ENCODE results near the gene HOXB2.

HOXB2 gene

DNA sequence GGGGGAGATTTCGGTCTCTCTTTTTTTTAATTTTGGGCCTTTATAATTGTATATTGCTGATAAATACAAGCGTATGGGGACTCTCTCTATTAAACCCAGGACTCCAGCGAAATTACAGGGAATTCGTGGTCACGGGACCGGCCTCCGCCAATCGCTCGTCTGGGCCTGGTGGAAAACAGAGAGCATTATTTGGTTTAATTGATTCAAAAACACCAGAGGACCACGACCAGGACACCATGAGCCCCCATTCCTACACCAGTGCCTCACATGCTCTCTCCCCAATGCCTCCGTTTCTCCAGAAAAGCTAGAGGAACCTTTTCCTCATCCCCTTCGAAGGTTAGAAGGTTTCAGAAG lies at the start of gene HOXB2:
Gene HOXB2 (minus strand): TSS at position 88 of the 354 bp plus-strand sequence. CDS start 198 bp downstream, outside the sequence.
- no peak for DNase-seq (ENCODE audit: low read depth)

DNA sequence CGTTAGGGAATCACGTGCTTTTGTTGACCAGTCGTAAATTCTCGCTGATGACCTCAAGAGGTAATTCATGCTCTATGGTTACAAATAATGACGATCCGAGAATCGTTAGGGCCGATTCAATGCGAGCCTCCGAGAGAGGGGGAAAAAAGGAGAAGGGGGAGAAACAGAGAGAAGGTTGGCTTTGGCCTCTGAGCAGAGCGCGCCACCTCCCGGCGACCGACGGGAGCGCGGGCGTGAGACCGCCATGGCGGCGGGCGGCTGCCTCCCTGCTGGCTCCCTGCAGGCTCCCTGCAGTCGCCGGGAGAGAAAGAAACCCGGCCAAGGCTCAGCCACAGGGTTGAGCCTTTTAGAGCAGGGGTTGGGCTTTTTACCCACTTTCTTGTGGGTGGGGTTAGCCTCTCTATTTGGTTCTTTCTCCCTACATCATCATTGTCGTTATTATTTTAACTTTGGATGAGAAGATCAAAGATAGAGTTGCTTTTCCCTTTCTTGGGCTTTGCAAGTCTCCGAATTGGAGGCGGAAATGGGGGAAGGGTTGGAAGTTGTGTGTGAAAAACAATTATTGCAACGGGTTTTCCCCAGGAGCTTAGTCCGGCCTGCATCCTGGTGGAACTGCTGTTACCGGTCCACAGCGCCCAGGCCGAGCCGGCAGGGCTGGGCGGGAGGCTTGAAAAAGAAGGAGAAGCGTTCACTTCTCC lies 49.1 kb upstream of the HOXB2 start:
- DNase-seq (ENCODE audit: low read depth): peak; percentile 73

DNA sequence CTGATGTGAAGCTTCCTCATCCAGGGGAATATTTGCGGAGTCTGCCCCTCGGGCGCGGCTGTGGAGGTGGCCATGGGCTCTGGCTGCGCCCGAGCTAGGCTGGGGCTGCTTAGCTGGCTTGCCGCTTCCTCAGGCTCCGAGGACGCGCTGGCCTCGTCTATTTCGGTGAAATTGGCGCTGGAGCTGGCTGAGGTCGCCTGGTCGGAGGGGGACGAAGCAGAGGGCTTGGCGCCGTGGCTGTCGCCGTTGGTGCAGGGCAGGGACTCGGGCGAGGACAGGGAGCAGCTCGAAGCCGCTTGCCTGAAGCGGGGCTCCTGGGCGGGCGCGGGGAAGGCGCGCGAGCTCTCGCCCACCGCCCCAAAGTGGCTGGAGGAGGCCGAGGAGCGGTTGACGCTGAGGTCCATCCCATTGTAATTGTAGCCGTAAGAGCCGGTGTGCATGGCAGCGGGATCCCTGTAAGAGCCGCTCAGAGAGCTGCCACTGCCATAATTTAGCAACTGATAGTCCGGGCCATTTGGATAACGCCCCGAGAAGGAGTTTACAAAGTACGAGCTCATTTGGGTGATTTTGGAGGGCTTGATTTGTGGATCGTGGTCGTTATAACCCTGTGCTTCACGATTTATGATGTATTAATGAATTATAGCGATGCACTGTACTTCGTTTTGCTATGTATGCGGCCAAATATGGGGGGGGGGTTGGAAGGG lies 48.4 kb upstream of the HOXB2 start, which contains the start of gene HOXB5:
Gene HOXB5 (minus strand): TSS at position 654 of the 704 bp plus-strand sequence. CDS start 97 bp downstream, at position 557.
- no peak for DNase-seq (ENCODE audit: low read depth)

DNA sequence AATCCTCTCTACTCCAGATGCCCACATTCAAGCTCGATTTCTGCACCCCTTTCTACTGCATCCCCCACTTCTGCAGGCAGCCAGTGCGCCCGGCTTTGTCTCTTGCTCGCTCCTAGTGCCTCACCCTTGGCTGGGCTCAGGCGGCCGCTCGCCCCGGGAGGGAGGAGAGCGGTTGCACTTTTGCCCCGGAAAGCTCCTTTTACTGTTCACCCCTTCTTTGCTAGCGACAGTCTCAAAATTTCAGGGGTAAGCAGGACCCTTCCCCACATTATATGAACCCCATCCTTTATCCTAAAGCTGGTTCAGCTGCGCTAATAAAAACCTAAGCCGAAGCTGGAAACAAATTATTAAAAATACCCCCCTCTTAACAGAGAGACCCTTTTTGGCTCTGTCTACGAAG lies 47.7 kb upstream of the HOXB2 start:
- no peak for DNase-seq (ENCODE audit: low read depth)

DNA sequence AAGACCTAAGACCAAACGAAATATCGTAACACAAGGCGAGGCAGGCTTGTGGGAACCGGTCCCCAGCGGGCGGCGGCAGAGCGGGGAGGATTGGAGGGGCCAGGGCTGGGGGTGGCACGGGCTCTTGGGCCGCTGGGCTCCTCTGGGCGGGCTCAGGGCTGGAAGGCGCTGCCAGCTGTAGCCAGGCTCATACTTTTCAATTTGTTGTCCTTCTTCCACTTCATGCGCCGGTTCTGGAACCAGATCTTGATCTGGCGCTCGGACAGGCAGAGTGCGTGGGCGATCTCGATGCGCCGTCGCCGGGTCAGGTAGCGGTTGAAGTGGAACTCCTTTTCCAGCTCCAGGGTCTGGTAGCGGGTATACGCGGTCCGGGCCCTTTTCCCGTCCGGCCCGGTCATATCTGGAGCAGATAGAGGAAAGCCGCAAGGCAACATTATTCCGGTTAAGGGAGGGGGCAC lies 47.2 kb upstream of the HOXB2 start:
- no peak for DNase-seq (ENCODE audit: low read depth)

DNA sequence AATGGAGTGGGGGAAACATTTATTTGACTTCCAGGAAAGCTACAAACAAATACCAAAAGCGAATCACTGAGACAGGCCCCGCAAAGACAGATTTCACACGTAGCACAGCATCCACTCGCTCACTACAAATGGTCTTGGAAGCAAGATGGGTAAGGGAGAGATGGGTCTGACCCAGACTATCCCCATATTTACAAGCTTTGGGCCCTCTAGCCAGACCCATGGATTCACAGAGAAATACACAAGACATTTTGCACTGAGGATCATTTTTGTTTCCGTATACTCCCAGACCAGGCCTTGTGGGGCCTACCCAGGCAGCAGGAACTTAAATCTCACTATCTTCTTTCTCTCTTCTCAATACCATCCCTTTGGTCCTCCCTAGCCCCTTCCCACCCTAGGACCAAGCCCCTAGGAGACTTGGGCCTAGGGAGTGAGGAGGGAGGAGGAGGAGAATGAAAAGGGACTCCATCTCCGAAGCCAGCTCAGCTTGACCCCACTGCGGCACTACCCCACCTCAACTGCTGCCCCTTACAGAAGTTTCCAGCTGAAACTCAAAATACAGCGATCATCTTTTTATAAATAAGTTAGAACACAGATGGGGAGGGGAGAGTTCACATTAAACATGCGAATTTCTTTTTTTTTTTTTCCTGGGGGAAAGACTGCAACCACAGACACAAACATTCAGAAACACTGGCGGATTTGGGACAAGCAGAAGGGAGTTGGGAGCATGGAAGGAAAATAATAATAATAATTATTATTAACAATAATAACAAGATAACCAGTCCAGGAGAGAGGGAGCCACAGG lies 46.5 kb upstream of the HOXB2 start:
- DNase-seq (ENCODE audit: low read depth): no peak

DNA sequence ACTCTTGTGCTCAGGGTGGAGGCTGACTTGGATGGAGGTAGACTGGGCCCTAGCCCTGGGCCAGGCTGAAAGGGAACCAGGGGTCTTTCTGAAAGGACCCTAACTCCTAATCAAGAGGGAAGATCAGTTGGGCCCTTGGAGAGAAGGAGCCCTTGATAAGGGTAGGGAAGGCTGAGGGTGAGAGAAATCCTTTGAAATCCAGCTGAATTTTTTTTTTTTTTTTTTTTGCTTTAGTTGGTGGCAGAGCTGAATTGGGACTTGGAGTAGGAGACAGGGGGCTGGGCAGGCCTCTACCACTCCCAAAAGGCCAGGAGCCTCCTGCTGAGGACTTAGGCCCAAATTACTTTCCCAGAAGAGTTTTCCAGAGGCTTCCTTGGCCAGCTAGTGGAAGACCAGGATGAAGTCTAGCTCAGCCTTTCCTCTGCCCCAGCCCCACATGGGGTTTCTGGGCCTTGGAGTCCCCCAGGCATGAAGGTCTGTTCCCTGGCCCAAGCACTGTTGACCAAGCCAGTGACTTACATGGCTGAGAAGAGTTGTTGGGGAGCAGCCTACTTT lies 45.8 kb upstream of the HOXB2 start:
- DNase-seq (ENCODE audit: low read depth): no peak

DNA sequence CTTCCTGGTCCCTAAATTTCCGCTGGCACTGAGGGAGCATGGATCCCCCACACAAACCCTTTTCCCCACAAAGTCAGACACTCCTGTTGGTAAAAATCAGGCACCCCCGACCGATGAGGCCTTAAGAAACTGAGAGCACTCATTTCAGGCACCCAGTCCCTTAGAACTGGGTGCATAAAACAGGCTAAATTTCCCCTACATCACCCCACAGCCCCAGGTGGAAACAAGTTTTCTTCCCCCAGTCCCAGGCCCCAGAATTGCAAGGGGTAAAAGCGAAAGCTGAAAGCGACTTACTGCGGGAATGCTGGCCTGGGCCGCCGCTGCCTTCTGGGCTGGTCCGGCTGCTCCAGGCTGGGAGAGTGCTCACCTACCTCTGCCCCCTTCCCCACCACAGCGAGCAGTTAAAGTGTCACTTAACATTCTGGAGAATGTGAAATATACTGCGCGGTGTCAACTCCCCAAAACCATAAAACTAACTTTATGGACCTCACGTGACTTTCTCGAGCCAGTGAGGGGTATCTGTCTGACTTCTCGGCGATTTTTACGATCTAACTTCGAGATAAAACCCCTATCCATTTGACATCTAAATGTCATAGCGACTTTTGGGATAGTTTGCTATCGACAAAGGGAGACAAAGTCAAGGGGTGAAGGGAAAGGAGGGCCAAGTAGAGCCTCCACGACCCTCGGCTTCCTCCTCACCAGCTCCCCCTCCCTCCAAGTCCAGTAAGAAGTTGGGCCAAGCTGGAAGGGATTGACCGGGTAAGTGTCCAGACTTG lies 45.1 kb upstream of the HOXB2 start, which contains the start of gene HOXB3:
Gene HOXB3 (minus strand): TSS at position 411 of the 776 bp plus-strand sequence. CDS start 37,767 bp downstream, outside the sequence.
- DNase-seq (ENCODE audit: low read depth): no peak

DNA sequence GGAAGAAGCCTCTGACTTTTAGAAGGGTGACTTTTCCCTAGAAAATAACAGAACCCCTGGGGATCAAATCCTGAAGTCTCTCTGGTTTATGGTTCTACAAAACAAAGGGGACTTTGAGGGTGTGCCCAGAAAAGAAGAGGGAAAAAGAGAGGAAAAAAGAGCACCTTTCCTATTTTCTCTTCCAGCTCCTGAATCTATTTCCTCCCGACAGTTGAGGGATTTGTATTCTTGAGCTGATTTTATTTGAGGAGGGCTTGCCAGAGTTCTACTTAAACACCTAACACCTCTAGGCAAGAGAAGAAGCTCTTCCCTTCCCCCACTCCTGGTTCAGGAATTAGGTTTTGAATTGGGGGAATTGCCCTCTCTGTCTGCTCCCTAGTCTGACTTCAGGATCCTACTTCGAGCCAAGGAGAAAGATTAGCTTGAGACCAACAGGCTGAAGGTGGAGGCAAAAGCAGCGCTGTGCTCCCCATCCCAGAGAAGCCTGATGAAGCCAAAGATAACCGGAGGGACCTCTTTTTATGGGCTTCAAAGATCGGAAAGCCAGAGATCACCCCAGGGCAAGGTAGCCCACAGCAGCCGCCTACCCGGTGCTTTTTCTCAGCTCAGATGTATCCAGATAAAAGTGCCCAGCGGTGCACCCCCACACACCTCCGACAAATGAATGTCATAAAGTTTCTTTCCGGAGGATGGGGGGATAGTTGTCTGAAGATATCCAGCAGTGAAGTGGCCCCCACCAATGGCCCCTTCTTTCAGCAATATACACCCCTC lies 44.3 kb upstream of the HOXB2 start:
- no peak for DNase-seq (ENCODE audit: low read depth)

DNA sequence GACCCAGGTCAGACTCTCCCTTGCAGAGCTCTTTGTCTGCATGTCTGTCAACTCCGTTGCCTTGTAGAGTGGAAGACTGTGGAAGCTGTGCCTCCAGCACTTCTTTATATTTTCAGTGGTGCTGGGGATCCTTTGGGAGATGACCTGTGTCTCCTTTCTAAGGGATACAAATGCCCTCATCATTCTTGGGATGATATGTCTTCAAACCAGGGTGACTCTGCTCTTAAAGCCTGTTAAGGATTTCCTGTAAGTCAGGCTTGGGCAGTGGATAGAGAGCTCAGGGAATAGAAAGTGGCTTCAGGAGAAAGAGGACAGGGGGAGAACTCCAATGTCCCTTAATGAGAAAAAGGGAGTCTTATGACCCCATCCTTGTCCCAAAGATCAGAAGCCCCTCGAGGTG lies 43.6 kb upstream of the HOXB2 start:
- no peak for DNase-seq (ENCODE audit: low read depth)

DNA sequence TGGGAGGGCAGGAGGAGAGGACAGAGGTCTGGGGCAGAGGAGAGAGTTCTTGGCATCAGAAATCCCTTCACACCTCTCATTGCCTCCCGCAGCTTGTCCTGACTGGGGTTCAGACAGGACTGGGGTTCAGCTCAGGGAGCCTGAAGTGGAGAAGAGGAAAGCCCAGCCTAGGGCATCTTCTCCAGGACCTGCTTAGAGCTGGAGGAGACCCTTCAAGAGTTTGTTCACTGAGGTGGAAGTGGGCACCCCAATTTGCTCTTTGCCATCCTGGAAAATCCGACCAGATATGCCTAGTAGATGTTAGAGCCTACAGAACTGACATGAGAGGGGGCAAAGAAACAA lies 43.1 kb upstream of the HOXB2 start:
- DNase-seq (ENCODE audit: low read depth): no peak

DNA sequence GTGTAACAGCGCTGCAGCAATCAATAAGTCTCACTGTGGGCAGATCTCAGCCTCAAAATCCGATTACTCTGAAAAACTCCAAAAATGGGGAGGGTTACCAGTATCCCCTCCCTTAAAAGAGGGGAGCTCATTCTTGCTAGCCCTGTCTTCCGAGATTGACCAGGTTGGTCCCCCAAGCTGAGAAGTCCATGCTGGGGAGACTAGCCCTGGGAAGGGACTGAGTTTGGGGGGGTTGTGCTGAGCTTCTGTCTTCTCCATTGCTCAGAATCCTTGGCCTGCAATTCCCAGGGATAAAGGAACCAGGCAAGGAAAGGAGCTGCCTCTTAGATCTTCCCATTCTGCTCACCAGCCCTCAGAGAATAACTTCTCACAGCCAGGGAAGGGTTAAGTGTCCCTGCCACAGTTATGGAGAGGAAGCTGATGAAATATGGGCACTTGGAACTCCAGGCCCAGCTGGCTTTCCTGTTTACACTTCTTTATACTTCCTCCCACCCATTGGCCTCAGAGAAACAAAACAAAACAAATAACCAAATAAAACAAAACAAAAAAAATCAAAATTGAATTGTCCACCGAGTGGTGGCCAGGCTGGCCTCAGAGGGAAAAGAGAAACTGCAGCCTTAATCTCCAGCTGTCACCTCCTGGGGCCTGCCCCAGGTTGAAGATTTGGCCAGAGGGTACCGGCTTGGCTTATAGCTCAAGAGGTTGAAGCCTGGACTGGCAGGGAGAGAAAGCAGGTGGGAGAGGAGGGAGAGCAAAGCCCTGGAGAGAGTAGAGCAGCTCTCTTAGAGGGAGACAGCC lies 42.6 kb upstream of the HOXB2 start:
- no peak for DNase-seq (ENCODE audit: low read depth)

DNA sequence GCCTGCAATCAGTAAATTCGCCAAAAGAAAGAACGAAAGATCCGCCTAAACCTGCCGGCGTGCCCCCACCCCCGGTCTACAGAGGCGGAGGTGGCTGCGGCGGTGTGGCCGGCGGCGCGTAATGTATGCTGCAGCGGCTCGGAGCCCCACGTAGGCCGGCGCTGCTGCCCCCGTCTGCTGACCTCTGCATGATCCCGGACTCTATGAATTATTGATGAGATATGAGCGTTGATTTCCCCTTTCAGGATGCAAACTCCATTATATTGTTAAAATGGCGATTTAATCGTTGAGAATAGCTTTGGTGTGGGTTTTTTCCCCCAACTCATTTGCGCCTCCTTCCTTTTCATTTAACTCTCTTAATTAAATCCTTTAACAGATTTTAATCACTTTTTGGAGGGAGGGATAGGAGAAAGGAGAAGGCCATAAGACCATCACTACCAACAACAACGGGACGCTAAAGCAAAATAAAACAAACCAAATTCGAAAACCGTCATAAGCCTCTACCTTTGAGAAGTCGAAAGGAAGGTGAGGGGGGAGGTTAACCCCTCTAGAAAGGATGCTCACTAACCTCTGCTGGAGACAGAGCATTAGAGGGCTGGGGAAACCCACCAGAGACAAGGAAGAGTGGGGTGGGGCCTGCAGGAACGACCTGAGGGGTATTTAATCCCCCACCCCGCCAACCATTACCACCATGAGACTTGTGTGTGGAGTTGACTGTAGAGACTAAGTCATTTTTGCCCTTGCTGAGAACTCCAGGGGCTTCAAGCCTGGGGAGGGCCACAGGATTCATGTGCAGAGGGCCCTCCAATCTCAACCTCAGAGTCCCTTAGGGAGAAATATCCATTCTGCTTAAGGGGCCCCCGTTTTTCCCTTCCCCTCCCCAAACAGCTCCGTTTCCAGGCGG lies 41.7 kb upstream of the HOXB2 start:
- no peak for DNase-seq (ENCODE audit: low read depth)

DNA sequence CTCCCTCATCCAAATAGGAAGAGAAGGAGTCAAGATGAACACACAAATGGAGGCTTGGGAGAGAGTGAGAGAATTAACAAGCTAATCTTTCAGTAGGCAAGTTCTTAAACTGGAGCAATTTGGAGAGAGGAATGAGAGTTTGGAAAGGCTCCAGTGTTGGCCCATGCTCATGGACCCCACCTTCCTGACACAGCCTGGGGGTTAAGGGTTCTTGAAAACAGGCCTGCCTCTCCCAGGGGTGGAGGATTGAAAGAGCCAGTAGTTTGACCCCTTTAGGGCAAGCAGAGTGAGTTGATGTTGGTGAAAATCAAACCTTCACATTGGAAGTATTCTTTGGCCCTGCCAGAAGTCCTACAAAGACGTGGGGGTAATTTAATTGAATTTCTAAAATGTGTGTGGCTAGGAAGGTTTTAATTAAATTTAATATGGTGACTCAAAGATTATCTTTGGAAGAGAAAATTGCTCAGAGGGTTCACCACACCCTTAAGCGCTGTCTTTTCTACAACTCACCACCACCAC lies 39.4 kb upstream of the HOXB2 start:
- no peak for DNase-seq (ENCODE audit: low read depth)

DNA sequence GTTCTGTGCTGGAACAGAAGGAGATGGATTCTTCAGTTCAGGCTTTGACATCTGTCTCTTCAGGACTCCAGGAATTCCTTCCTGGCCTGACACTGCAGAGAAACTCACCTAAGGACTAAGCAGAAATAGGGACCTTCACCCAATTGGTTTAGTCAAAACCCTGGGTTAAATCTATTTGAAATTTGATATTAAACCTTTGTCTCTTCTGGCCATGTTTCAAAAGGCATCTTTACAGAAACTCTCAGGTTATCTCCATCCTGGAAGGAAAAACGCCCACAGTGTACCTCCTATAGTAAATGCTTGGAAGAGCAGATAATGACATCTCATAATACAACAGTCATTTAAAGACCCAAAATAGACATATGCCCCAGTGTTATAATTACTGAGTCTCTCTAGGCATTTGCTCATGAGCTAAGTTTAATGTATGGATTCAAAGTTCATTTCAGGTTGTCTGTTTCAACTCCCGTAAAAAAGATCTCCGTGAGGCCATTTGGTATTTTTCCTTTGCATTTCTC lies 38.9 kb upstream of the HOXB2 start:
- no peak for DNase-seq (ENCODE audit: low read depth)

DNA sequence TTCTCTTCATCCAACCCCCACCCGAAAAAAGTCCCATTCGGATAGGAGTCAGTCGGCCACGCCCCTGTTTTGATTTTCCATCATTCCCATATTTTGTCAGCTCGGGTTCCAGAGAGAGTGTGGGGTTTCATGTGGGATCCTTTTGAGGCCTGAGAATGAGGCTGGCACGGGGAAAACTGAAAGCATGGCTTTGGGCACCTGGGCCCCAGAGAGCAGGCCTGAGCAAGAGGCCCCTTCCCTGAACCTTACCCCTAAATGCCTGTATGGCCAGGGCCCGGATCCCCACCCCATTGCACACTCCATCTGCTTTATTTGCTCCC lies 37.8 kb upstream of the HOXB2 start:
- no peak for DNase-seq (ENCODE audit: low read depth)

DNA sequence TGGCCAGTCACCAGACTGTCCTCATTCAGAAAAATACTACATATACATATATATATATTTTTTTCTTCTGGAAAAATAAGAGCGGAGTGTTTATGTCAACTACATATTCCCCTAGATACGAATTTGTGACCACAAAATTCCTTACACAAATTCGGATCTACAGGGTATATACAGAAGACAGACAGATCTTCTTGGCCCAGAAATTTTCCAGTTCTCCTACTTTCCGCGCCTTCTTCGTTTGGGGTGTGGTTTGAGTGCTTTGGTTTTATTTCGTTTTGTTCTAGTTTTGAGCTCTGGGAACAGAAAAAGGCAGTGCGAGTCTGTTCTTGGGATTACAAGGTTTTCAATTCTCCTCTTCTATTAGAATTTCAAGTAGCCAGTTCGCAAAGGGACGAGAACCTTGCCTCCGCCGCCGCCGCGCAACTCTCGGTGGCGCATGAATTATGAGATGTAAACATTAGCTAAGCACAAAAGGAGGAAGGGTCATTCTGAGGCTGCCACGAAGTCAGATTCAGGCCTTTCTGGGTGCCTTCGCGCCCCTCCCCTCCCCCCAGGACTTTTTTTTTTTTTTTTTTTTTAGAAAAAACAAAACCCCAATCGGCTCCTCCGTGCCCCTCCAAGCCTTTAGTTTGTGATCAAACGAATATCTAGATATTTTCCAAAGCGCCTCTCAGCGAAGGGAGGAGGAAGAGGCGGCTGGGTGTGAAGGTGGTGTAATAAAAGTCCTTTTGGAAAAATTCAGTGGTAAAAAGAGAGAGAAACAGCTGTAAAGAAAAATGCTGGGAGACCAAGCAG lies 35.0 kb upstream of the HOXB2 start:
- DNase-seq (ENCODE audit: low read depth): no peak

DNA sequence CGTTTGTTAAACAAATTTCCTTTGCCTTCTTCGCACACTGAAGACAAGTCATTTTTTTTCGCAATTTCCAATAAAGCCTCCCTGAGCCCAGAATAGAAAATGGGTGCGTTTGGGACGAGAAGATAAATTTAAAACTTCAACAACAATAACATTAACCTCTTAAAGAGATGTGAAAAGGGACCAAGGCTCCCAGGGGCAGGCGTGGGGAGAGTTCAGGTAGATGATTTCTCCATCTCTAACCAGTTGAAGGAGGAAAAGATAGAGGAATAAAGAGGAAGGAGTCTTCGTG lies 34.5 kb upstream of the HOXB2 start:
- no peak for DNase-seq (ENCODE audit: low read depth)

Measured in stimulated activated CD8-positive, alpha-beta memory T cell treated with anti-CD3 and anti-CD28 coated beads, Interleukin-4, amount 100 ng/mL, for 24 hours (primary cell).